HG03025 (cell line): ENCODE results near the gene SAMD4B.
"Not testable (repeated sequence)": the region's sequence is repeated elsewhere in the genome, so short reads cannot be mapped to it uniquely, and the experiment has no call there.

Experiments
- ATAC-seq: cut with Tn5 transposase; IDR thresholded peaks from one replicate; pipeline ENCODE4 v1.9.1; 2021; ENCODE audit warnings: mild to moderate bottlenecking, moderate library complexity; ENCODE audit not compliant: unreplicated experiment, low FRiP score

SAMD4B gene

DNA sequence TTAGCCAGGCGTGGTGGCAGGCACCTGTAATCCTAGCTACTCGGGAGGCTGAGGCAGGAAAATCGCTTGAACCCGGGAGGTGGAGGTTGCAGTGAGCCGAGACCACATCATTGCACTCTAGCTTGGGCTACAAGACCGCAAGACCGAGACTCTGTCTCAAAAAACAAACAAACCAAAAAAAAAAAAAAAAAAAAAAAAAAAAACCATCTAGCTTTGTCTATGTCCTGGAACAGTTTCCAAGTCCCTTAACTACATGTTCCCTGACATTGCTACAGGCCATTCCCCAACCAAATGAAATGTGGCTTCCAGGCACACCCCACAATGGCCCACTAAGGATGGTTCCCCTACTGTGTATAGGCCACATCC lies 32.9 kb upstream of the SAMD4B start:
- not testable (repeated sequence) for ATAC-seq

DNA sequence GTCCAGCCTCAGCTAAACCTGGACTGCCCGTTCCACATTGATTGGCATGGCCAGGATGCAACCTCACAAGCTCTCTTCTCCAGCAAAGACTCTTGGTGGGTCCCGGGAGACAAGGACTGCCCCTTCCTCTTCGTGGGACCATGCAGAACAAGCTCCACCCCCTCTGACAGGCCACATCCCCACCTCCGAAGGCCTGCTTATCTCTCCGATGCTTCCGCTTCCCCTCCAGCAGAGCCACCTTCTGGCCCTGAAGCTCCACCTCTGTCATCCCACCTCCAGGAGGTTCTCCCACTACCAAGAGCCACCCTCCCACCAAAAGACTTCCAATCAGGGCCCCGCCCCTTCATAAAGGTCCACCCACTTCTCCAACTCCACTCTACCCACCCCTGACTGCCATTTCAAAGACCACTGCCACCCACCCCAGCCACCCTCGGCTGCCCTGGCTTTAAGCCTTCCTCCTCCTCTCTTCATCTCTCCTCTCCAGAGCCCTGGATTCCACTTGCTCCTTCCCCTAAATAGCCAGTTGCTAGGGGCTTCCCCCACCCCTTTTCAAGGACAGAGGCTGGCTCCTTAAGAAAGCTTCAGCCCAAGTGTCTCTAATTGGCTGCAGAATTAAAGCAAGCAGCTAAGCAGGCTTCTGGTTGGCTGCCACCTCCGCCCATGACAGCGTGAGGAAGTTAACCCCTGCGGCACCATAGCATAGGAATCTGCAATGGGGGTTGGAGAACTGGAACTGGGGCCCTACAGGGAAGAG lies 31.5 kb upstream of the SAMD4B start:
- no peak for ATAC-seq

DNA sequence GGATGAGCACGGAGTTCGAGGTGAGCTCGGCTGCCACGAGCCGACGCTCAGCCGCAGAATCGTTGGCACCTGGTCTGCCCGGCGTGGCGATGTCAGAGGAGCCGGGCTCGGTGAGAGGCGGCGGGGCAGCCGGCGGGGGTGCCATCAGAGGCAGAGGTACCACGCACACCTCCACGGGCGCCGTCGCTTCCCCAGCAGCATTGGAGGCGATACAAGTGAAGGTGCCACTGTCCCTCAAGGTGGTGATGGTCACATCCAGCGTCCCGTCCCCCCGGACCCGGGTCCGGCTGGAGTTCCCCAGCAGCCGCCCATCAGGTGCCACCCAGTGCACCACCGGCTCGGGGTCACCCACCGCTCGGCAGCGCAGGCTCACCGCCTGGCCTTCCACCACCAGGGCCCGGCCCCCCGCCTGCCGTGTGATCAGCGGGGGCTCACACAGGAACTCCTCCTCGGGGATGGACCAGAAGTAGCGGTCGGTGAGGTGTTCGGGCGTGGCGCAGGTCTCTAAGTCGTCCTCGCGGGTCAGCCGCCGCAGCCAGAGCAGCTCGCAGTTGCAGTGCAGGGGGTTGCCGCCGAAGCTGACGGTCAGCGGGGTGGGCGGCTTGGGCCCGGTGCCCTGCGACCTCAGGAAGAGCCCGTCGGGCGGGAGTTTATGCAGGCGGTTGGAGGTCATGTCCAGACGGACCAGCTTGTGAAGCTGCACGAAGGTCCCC lies 28.0 kb upstream of the SAMD4B start:
- ATAC-seq = no peak

DNA sequence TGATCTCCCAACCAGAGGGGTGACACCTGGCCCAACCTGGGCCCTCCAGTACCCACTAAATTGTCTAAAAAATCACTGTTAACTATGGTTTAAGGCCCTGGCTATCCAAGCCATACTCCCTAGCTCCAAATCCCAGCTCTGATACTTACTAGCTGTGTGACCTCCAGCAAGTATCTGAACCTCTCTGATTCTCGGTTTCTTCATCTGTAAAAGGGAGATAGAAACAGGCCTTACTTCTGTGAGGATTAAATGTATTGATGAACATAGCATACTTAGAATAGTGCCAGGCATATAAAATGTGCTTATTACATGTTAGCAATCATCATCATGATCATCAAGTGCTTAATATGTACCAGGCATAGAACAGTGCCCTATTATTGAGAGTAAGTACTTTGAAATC lies 26.3 kb upstream of the SAMD4B start:
- no peak for ATAC-seq

DNA sequence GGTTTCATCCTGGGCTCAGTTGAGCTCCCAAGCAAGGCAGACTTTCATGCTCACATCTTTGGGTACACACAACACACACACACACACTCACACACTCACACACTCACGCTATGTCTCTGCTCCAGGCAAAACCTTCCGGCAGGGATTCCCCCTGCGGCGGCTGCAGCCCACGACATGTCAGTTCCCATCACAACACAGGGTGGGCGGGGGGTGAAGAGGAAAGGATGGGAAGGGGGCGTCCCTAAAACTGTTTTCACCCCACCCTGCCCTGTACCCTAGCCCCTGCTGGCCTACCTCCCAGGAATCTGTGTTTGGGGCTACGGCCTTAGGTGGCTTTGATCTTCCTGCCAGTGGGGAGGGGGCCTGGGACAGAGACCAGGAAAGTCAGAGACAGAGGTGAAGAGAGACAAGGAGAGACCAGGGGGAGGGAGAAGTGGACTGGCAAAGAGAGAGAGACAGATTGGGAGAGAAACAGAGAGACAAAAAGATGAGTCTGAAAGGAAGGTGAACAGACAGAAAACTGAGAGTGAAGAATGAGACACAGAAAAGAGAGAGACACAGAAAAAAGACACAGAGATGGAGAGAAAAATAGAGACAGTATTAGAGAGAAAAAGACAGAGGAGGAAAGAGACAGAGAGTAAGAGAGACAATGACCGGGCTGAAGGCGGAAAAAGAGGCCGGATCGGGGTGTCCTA lies 25.4 kb upstream of the SAMD4B start:
- ATAC-seq = no peak

DNA sequence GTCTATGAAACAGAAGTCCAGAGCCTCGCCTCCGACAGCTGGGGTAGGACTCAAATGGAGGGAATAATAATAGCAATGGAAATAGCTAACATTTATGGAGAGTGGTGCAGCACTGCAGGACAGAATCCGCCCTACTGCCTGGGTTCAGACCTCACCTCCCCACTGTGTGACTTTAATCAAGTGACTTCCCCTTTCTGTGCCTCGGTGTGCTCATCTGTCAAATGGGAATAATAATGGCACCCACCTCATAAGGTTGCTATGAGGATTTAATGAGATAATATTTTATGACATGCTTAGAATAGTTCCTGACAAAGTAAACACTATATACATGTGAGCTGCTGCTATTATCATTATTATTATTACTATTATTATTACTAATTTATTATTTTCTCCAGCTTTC lies 24.7 kb upstream of the SAMD4B start:
- no peak for ATAC-seq

DNA sequence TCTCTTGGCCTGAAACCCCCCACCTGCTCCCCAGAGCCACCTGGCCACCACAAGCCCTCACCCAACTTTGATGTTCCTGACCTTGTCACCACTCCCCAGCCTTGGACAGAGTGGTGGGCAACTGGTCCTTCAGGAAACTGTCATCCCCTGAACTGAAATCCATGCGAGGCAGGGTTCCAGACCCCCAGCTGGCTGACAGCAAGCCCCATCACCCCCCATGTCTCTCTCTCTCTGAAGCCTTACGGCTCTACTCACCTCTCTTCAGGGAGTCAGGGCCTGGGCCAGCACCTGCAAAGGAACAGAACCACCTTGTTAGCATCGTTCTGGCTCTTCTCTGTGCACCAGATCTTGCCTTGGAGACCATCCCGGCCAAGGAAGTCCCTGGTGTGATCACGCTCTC lies 24.1 kb upstream of the SAMD4B start:
- ATAC-seq = no peak

DNA sequence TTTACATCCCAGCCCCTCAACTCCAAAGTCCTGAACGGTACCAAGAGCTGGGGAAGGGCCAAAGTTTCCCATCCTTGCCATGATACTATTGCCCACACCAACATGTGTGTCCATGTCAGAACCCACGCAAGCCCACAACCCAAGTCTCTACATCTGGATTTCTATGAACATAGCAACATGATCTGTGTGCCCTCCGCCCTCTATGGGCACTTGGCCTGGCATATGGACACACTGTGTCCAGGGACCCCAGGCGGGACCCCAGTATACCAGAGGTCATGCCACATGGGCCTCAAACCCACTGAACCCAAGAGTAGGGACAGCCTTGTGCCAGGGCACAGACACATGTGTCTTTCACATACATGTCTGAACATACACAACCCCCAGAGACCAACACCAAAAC lies 23.5 kb upstream of the SAMD4B start:
- ATAC-seq = no peak

DNA sequence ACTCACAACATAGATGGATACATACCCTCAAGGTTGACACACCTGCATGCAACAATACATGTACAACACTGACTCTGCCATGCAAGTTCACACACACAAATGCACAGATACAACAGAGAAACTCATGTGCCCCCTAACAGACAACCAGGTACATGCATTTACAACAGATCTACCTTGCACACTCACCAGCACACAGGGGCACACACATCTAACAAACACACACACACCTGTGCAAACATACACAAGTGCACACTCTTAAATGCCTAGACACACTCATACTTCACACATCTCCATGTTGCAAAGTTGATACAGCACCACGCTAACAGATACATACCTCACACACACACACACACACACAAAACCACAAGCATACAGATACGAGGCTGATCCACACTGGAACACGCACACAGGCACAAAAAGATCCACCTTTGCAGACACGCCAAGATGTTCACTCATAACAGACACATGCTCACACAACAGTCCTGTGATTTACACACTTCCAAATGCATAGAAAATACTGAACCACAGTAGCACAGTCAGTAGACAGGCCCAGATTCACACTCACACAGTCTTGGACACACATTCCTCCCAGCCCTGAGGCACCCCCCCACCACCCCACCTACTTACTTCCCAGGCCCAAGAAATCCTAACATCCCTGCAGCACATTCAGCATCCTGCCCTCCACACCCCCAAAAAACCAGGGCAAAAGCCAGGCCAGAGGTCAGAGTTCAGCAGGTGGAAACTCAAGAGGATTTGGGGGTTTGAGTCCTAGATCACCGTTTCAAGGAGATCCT lies 22.9 kb upstream of the SAMD4B start:
- no peak for ATAC-seq

DNA sequence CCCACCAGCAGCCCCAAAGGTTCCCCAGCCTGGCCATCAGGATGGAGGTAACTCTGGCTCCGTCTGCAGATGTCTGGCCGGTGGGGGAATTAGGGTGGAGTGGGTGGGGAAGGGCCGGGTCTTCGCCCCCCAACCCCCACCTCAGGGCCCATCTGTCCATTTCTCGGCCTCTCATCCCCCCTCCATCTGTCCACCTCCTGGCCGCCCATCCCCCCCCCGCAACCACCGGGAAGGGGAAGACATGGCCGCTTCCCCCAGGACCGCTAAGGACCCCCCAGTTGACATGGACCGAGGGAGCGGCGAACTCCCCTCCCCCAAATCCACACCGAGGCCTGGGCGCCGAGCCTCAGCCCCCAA lies 22.4 kb upstream of the SAMD4B start:
- no peak for ATAC-seq

DNA sequence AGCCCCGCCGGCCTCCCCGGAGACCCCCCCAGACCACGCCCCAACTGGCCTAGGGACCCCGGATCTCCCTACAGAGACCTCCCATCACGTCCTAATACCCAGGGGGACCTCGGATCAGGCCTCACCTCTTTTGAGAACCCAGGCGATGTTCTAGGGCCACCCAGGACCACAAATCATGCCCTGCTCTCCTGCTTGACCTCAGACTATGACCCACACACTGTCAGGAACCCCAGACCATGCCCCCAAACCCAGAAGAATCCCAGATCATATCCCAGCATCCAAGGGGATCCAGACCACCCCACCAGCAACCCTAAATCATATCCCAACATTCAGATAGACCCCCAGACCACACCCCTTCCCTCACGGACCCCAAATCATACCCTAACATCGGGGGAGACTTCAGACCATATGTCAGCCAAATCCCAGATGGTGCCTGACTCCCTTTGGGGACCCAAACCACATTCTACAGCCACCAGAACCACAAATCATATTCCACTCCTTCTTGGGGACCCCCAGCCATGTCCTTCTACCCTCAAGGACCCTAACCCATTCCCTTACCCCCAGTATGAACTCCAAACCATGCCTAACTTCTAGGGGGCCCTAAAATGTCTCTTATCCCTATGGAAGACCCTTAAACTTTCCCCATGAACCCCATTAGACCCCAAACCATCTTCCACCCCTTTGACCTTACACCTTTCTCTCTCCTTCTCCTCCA lies 20.9 kb upstream of the SAMD4B start:
- ATAC-seq = no peak

DNA sequence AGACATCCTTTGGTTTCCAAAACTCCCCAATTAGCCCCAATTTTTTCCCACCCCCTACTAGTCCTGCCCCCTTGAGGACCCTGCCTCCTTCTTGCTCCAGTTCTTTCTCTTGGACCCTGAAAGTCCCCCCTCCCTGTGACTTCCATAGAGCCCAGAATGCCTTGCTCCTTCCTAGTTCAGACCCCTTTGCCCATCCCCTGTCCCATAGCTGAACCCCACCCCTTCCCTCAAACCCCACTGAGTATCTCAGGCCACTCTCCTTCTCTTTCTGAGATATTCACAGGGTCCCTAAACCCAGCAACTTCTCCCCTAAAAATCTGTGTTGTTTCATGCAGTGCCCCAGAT lies 20.4 kb upstream of the SAMD4B start:
- no peak for ATAC-seq

DNA sequence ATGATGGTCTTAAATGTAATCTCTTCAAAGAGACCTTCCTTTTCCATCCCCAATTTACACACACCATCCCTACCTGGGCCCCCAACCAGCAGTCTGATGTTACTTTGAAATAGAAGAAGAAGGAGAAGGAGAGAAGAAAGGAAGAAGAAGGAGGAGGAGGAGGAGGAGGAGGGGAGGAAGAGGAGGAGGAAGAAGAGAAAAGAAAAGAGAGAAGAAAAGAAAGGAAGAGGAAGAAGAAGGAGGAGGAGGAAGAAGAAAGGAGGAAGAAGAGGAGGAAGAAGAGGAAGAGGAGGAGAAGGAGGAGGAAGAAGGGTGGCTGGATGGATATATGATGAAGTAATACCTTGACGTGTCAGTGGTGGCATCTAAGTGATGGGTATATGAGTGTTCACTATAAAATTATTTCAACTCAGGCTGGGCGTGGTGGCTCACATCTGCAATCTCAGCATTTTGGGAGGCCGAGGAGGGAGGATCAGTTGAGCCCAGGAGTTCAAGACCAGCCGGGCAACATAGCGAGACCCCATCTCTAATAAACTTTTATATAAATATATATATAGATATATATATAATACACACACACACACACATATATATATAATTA lies 17.9 kb upstream of the SAMD4B start:
- no peak for ATAC-seq

DNA sequence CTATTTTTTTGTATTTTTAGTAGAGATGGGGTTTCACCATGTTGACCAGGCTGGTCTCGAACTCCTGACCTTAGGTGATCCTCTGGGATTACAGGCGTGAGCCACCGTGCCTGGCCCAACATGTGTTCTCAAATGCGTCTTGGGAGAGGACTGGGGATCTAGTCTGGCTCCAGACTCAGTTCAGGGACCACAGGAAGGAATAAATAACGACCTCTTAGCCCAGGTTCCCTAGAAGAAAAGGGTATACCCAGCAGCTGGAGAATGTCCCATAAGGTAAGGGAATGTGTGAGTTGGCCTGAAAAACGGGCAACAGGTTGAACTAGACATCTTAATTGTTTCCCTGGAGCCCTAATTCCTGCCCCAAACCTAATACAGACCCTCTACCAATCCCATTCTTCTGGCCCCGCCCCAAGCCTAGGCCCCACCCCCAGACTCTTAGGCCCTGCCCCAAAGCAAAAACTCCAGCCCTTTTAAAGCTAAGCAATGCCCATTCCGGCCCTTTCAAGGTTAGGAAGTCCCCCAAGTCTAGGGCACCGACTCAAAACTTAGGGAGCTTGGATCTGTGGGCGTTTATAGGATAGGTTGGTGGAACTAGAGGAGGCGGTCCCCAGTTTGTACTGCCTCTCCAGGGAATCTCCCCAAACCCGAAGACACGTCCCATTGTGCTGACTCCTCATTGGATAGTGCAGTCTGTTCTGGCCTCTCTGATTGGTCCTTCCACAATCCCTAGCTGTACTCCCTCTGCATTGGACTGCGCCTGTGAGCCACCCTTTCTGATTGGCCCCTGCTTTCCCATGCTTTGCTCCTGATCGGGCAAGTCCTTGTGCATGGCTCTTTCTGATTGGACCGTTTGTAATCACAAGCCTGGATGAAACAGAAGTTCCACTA lies 16.2 kb upstream of the SAMD4B start:
- no peak for ATAC-seq

DNA sequence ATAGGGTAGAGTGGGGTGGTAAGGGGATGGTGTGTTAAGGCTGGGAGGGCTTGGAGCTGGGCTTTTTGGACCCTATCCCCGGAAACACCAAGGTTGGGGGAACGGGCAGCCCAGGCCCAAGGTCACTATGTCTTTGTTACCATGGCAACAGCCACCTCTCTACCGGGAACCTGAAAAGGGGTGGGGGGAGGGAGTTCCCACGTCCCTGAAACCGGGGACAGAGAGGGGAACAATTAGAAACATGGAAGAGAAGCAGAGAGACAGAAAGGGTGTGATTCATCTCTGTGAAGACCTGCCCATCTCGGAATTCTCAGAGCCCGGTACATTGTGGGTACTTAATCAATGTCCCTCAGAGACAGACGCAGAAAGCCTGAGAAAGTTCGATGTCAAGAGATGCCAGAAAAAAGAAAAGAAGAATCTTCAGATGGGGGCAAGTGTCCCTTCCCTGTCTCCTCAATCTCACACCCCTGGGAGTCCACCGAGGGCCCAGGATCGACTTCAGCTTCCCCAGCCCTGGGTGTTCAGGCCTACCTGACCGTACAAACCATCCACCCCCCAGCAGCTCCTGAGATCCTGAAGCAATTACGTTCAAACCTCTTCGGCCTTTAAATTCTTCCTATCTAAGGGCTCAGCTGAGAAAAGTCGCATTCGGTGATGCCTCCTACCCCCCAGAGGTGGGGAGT lies 14.7 kb upstream of the SAMD4B start:
- no peak for ATAC-seq

DNA sequence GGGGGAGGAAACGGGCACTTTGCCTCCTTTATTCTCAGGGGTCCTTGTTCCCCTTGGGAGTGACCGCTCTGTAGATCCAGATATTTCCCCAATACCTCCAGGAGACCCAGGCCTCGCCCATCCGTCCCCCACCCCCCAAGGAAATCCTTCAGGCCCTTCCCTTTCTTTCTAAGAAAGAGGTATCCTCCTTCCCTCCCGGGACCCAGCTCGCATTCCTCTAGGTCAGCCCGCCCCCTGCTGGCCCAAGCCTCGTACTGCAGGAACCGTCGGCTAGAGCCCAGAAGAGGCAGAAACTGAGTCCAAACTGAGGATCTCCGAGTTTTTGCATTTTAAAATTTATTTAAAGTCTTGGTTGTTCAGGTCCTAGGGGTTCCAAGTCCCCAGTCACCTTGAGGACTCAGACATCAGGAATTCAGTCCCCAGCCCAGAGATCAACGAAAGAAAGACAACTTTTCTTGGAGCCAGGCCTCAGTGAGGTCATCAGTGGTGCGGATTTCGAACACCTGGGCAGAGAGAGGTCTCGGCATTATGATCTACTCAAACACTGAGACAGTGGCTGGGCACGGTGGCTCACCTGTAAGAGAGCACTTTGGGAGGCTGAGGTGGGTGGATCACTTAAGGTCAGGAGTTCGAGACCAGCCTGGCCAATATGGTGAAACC lies 14.0 kb upstream of the SAMD4B start:
- ATAC-seq = no peak

DNA sequence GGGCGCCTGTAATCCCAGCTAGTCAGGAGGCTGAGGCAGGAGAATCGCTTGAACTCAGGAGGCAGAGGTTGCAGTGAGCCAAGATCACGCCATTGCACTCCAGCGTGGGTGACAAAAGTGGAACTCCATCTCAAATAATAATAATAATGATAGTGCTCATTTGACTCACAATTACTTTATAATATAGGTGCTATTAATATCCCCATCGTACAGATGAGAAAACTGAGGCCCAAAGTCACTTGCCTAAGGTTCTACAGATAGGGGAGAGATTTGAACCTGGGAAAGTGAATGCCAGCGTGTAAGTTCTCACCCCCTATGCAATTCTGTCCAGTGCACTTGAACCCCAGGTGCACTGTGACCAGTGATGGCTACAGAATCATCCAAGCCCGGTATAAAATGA lies 12.3 kb upstream of the SAMD4B start:
- no peak for ATAC-seq

DNA sequence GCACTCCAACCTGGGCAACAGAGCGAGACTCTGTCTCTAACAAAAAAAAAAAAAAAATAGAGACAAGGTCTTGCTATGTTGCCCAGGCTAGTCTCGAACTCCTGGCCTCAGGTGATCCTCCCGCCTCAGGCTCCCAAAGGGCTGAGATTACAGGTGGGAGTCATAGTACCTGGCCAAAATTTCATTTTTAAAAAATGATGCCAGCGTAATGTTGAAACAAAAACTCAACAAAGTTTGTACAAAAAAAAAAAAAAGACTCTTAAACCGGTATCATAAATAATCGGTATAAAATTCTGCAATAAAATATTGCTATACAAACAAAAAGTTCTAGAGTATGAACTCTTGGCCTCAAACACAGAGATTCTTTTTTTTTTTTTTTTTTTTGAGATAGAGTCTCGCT lies 9.9 kb upstream of the SAMD4B start:
- ATAC-seq = no peak
